GM23338 (cell line): ENCODE measurements around the gene LIMCH1. TPM values are rescaled to one million over a fixed set of nuclear protein-coding genes. Genes with fewer than 3 reads are reported as not detected.
"Not testable (repeated sequence)": the region's sequence is repeated elsewhere in the genome, so short reads cannot be mapped to it uniquely, and the experiment has no call there.

Experiments used
- ATAC-seq: fragments of 200-7000 bp; cut with Tn5 transposase; 3 replicates; pipeline ENCODE4 v1.9.1; 2020
- DNase-seq: peaks from one replicate; pipeline ENCODE4 v3.0.0-alpha.2; 2015; ENCODE audit warnings: low spot score
- H2AFZ ChIP-seq: fragments of 200-600 bp; sonication (generic); 2 replicates; pipeline ENCODE4 v1.8.0; 2016; ENCODE audit warnings: antibody characterized with exemption, mild to moderate bottlenecking, moderate library complexity
- H3F3A ChIP-seq: fragments of 200-600 bp; sonication (generic); replicated peaks from 2 replicates; pipeline ENCODE4 v1.8.0; 2017; ENCODE audit warnings: antibody characterized with exemption, mixed run types, low read depth
- H3K27ac ChIP-seq: fragments of 200-600 bp; sonication (generic); 2 replicates; pipeline ENCODE4 v1.6.1; 2016; ENCODE audit warnings: low read depth
- H3K27me3 ChIP-seq: fragments of 200-600 bp; sonication (generic); 2 replicates; pipeline ENCODE4 v1.8.0; 2016; ENCODE audit warnings: mild to moderate bottlenecking, mixed run types, moderate library complexity; ENCODE audit not compliant: insufficient read depth
- H3K36me3 ChIP-seq: fragments of 200-600 bp; sonication (generic); 2 replicates; pipeline ENCODE4 v1.8.0; 2016; ENCODE audit warnings: mild to moderate bottlenecking; ENCODE audit not compliant: insufficient read depth
- H3K4me1 ChIP-seq: fragments of 200-600 bp; sonication (generic); 2 replicates; pipeline ENCODE4 v1.8.0; 2016; ENCODE audit warnings: mild to moderate bottlenecking, moderate library complexity; ENCODE audit not compliant: insufficient read depth
- H3K4me2 ChIP-seq: fragments of 200-600 bp; sonication (generic); 2 replicates; pipeline ENCODE4 v1.7.1; 2017; ENCODE audit warnings: mixed run types
- H3K4me3 ChIP-seq: fragments of 200-600 bp; sonication (generic); 2 replicates; pipeline ENCODE4 v1.6.1; 2016; ENCODE audit warnings: mixed run types
- H3K79me2 ChIP-seq: fragments of 200-600 bp; sonication (generic); replicated peaks from 2 replicates; pipeline ENCODE4 v1.8.0; 2017; ENCODE audit warnings: mild to moderate bottlenecking; ENCODE audit not compliant: insufficient read depth
- H3K9me2 ChIP-seq: fragments of 200-600 bp; sonication (generic); 2 replicates; pipeline ENCODE4 v1.8.0; 2017; ENCODE audit not compliant: insufficient read depth
- H4K20me1 ChIP-seq: fragments of 200-600 bp; sonication (generic); replicated peaks from 2 replicates; pipeline ENCODE4 v1.8.0; 2017; ENCODE audit warnings: mild to moderate bottlenecking; ENCODE audit not compliant: insufficient read depth
- H3K27ac Mint-ChIP-seq: 2 replicates; pipeline ENCODE4 v1.8.0; 2020; ENCODE audit warnings: inconsistent platforms, mild to moderate bottlenecking, moderate library complexity, mixed read lengths
- H3K27me3 Mint-ChIP-seq: 3 replicates; pipeline ENCODE4 v1.8.0; 2022; ENCODE audit warnings: low read depth, mild to moderate bottlenecking, moderate library complexity, mixed read lengths, inconsistent platforms; ENCODE audit not compliant: insufficient read depth, poor library complexity
- H3K36me3 Mint-ChIP-seq: 3 replicates; pipeline ENCODE4 v1.8.0; 2021; ENCODE audit warnings: low read depth, mild to moderate bottlenecking, inconsistent platforms, moderate library complexity, mixed read lengths
- H3K4me1 Mint-ChIP-seq: 3 replicates; pipeline ENCODE4 v1.8.0; 2020; ENCODE audit warnings: mild to moderate bottlenecking, inconsistent platforms, mixed read lengths
- H3K4me3 Mint-ChIP-seq: 3 replicates; pipeline ENCODE4 v1.8.0; 2021; ENCODE audit warnings: moderate library complexity, mild to moderate bottlenecking, inconsistent platforms, mixed read lengths
- H3K9me3 Mint-ChIP-seq: 3 replicates; pipeline ENCODE4 v1.8.0; 2020; ENCODE audit warnings: moderate library complexity, mild to moderate bottlenecking, inconsistent platforms, mixed read lengths
- EZH2 ChIP-seq: fragments of 200-600 bp; sonication (generic); IDR thresholded peaks from one replicate; pipeline ENCODE4 v1.8.0; 2017; ENCODE audit warnings: antibody characterized with exemption, mild to moderate bottlenecking, low read depth; ENCODE audit not compliant: unreplicated experiment
- EZH2phosphoT487 ChIP-seq: fragments of 200-600 bp; sonication (generic); IDR thresholded peaks from one replicate; pipeline ENCODE4 v1.8.1; 2018; ENCODE audit warnings: antibody characterized with exemption; ENCODE audit not compliant: unreplicated experiment
- ZNF114 ChIP-seq: fragments of 250-450 bp; sonication (Bioruptor Pico); IDR thresholded peaks from 2 replicates; pipeline ENCODE4 v1.5.0; 2020; ENCODE audit warnings: mild to moderate bottlenecking, moderate library complexity
- polyA plus RNA-seq: library from polyadenylated mRNA; unstranded; fragments of >200 nt; fragmentation: Nextera tagmentation; extraction: Ambion mirVana; gene quantifications from 2 replicates; pipeline ENCODE4 v1.2.1, GENCODE V29; 2016
- total RNA-seq: library from RNA; depleted of rRNA; stranded (reverse); fragments of >200 nt; shearing (Covaris generic); gene quantifications from 2 replicates; pipeline ENCODE4 v1.2.3, GENCODE V29; 2014
- TF ChIP-seq, protein P1 (sequence below): fragments of 250-450 bp; sonication (Bioruptor Pico); IDR thresholded peaks from 2 replicates; pipeline ENCODE4 v1.5.0; 2020; ENCODE audit warnings: mild to moderate bottlenecking, moderate library complexity
- TF ChIP-seq, protein P2 (sequence below): IDR thresholded peaks from 2 replicates; pipeline ENCODE4 v1.6.1; 2016; ENCODE audit warnings: antibody characterized with exemption
- TF ChIP-seq, protein P3 (sequence below), 2 experiments: fragments of 200-600 bp in 1 of 2; sonication (generic) in 1 of 2; conservative IDR thresholded peaks; 2 replicates each; pipeline versions ENCODE4 v1.5.1 to v1.6.1; 2016 to 2017; ENCODE audit warnings: antibody characterized with exemption in 2 of 2, low read depth in 2 of 2, mild to moderate bottlenecking in 2 of 2, moderate library complexity in 1 of 2

LIMCH1 gene
- total and polyA plus RNA-seq, 2 experiments from 2014 or later: 1.5 TPM

- TF ChIP-seq, protein P1, sequence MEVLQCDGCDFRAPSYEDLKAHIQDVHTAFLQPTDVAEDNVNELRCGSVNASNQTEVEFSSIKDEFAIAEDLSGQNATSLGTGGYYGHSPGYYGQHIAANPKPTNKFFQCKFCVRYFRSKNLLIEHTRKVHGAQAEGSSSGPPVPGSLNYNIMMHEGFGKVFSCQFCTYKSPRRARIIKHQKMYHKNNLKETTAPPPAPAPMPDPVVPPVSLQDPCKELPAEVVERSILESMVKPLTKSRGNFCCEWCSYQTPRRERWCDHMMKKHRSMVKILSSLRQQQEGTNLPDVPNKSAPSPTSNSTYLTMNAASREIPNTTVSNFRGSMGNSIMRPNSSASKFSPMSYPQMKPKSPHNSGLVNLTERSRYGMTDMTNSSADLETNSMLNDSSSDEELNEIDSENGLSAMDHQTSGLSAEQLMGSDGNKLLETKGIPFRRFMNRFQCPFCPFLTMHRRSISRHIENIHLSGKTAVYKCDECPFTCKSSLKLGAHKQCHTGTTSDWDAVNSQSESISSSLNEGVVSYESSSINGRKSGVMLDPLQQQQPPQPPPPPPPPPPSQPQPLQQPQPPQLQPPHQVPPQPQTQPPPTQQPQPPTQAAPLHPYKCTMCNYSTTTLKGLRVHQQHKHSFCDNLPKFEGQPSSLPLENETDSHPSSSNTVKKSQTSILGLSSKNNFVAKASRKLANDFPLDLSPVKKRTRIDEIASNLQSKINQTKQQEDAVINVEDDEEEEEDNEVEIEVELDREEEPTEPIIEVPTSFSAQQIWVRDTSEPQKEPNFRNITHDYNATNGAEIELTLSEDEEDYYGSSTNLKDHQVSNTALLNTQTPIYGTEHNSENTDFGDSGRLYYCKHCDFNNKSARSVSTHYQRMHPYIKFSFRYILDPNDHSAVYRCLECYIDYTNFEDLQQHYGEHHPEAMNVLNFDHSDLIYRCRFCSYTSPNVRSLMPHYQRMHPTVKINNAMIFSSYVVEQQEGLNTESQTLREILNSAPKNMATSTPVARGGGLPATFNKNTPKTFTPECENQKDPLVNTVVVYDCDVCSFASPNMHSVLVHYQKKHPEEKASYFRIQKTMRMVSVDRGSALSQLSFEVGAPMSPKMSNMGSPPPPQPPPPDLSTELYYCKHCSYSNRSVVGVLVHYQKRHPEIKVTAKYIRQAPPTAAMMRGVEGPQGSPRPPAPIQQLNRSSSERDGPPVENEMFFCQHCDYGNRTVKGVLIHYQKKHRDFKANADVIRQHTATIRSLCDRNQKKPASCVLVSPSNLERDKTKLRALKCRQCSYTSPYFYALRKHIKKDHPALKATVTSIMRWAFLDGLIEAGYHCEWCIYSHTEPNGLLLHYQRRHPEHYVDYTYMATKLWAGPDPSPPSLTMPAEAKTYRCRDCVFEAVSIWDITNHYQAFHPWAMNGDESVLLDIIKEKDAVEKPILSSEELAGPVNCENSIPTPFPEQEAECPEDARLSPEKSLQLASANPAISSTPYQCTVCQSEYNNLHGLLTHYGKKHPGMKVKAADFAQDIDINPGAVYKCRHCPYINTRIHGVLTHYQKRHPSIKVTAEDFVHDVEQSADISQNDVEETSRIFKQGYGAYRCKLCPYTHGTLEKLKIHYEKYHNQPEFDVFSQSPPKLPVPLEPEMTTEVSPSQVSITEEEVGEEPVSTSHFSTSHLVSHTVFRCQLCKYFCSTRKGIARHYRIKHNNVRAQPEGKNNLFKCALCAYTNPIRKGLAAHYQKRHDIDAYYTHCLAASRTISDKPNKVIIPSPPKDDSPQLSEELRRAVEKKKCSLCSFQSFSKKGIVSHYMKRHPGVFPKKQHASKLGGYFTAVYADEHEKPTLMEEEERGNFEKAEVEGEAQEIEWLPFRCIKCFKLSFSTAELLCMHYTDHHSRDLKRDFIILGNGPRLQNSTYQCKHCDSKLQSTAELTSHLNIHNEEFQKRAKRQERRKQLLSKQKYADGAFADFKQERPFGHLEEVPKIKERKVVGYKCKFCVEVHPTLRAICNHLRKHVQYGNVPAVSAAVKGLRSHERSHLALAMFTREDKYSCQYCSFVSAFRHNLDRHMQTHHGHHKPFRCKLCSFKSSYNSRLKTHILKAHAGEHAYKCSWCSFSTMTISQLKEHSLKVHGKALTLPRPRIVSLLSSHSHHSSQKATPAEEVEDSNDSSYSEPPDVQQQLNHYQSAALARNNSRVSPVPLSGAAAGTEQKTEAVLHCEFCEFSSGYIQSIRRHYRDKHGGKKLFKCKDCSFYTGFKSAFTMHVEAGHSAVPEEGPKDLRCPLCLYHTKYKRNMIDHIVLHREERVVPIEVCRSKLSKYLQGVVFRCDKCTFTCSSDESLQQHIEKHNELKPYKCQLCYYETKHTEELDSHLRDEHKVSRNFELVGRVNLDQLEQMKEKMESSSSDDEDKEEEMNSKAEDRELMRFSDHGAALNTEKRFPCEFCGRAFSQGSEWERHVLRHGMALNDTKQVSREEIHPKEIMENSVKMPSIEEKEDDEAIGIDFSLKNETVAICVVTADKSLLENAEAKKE (CRISPR knock-in tag): no peak
- TF ChIP-seq EZH2phosphoT487: no peak
- no peak for TF ChIP-seq ZNF114 (CRISPR knock-in tag)
Measured at GRCh38 chr4:41731569-41732126, 193.7 kb downstream of the LIMCH1 start (continued).

GRCh38 chr4:41734371-41734770 is 196.4 kb downstream of the LIMCH1 start:
- H3K27ac ChIP-seq: no peak overlapping the region
- Mint-ChIP-seq H3K27me3 (no peaks in the 10 kb centered on the region), H3K36me3 (no peaks in the 10 kb centered on the region), H3K4me3 (no peak overlapping the region), H3K4me1 (peaks cover 2% of the 10 kb centered on the region; the same call in 1 of the 3 replicates), H3K9me3 (no peaks in the 10 kb centered on the region), H3K27ac (no peak overlapping the region)
- H2AFZ ChIP-seq: 0 out of 2 replicates have a peak overlapping the region, but pooled peaks have one; percentile 3
- peaks cover 19% of the 10 kb centered on the region for H3K27me3 ChIP-seq
- no peak overlapping the region for H3K4me3 ChIP-seq
- no peaks in the 10 kb centered on the region for H4K20me1 ChIP-seq
- H3K79me2 ChIP-seq: no peaks in the 10 kb centered on the region
- H3K4me1 ChIP-seq: no peaks in the 10 kb centered on the region
- ATAC-seq (no peak), DNase-seq (no peak)
- no peaks in the 10 kb centered on the region for H3K36me3 ChIP-seq
- H3K4me2 ChIP-seq: no peak overlapping the region
- H3F3A ChIP-seq: no peaks in the 10 kb centered on the region
- TF ChIP-seq EZH2phosphoT487: no peak
- TF ChIP-seq, protein P2, sequence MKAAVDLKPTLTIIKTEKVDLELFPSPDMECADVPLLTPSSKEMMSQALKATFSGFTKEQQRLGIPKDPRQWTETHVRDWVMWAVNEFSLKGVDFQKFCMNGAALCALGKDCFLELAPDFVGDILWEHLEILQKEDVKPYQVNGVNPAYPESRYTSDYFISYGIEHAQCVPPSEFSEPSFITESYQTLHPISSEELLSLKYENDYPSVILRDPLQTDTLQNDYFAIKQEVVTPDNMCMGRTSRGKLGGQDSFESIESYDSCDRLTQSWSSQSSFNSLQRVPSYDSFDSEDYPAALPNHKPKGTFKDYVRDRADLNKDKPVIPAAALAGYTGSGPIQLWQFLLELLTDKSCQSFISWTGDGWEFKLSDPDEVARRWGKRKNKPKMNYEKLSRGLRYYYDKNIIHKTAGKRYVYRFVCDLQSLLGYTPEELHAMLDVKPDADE: no peak
- TF ChIP-seq, protein P3, sequence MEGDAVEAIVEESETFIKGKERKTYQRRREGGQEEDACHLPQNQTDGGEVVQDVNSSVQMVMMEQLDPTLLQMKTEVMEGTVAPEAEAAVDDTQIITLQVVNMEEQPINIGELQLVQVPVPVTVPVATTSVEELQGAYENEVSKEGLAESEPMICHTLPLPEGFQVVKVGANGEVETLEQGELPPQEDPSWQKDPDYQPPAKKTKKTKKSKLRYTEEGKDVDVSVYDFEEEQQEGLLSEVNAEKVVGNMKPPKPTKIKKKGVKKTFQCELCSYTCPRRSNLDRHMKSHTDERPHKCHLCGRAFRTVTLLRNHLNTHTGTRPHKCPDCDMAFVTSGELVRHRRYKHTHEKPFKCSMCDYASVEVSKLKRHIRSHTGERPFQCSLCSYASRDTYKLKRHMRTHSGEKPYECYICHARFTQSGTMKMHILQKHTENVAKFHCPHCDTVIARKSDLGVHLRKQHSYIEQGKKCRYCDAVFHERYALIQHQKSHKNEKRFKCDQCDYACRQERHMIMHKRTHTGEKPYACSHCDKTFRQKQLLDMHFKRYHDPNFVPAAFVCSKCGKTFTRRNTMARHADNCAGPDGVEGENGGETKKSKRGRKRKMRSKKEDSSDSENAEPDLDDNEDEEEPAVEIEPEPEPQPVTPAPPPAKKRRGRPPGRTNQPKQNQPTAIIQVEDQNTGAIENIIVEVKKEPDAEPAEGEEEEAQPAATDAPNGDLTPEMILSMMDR (conservative IDR thresholded peaks at IDR 0.05; ENCODE audit: low read depth in 2 of 2): no peak
- no peak for TF ChIP-seq EZH2
- peaks cover 5% of the 10 kb centered on the region; the same call in 1 of the 2 replicates for H3K9me2 ChIP-seq

GRCh38 chr4:41737491-41737890 is 199.5 kb downstream of the LIMCH1 start:
- not testable (repeated sequence) for H4K20me1 ChIP-seq, H3K4me1 ChIP-seq, H3K27ac Mint-ChIP-seq, H3K36me3 Mint-ChIP-seq, H3K79me2 ChIP-seq, H3K9me3 Mint-ChIP-seq, H3K4me3 ChIP-seq, H2AFZ ChIP-seq, ATAC-seq, H3K9me2 ChIP-seq, H3K4me3 Mint-ChIP-seq, H3K4me2 ChIP-seq, H3F3A ChIP-seq, DNase-seq, H3K36me3 ChIP-seq, H3K27ac ChIP-seq, H3K4me1 Mint-ChIP-seq
- peaks cover 44% of the 10 kb centered on the region for H3K27me3 ChIP-seq
- H3K27me3 Mint-ChIP-seq: peaks cover 27% of the 10 kb centered on the region
